HCT116 (cell line): Measurements from ENCODE around the gene BRMS1.

Source experiments
- CEBPB ChIP-seq: IDR thresholded peaks from 2 replicates; pipeline ENCODE4 v1.6.1; 2012; ENCODE audit warnings: low read depth
- EZH2 ChIP-seq: fragments of 200-600 bp; sonication (generic); IDR thresholded peaks from 2 replicates; pipeline ENCODE4 v1.6.1; 2017; ENCODE audit warnings: antibody characterized with exemption, mixed run types
- EZH2phosphoT487 ChIP-seq: fragments of 200-600 bp; IDR thresholded peaks from 2 replicates; pipeline ENCODE4 v1.6.1; 2018; ENCODE audit warnings: antibody characterized with exemption, borderline replicate concordance
- JUND ChIP-seq: IDR thresholded peaks from 2 replicates; pipeline ENCODE4 v1.6.1; 2012
- POLR2A ChIP-seq: IDR thresholded peaks from 2 replicates; pipeline ENCODE4 v1.7.0; 2011; ENCODE audit warnings: borderline replicate concordance; ENCODE audit not compliant: insufficient read depth, insufficient read length; ENCODE audit errors: extremely low read depth
- POLR2AphosphoS5 ChIP-seq: IDR thresholded peaks from 2 replicates; pipeline ENCODE4 v1.6.1; 2011; ENCODE audit warnings: mild to moderate bottlenecking, low read depth, low read length, moderate library complexity
- SRF ChIP-seq: IDR thresholded peaks from 2 replicates; pipeline ENCODE4 v1.6.1; 2012; ENCODE audit warnings: low read depth
- TF ChIP-seq, protein P1 (sequence below), 3 experiments: fragments of 200-600 bp in 1 of 3; sonication (generic) in 1 of 3; IDR thresholded peaks in 2 of 3; conservative IDR thresholded peaks in 1 of 3; 2 replicates each; pipeline ENCODE4 v1.5.1; 2012 to 2017; ENCODE audit warnings: low read depth in 2 of 3, low read length in 2 of 3, antibody characterized with exemption in 1 of 3, borderline replicate concordance in 1 of 3, control low read depth in 1 of 3, mild to moderate bottlenecking in 1 of 3, mixed read lengths in 1 of 3, mixed run types in 1 of 3, moderate library complexity in 1 of 3; ENCODE audit not compliant: insufficient read depth in 1 of 3
- TF ChIP-seq, protein P2 (sequence below): IDR thresholded peaks from 2 replicates; pipeline ENCODE4 v1.6.1; 2012
- TF ChIP-seq, protein P3 (sequence below): IDR thresholded peaks from 2 replicates; pipeline ENCODE4 v1.6.1; 2012

DNA sequence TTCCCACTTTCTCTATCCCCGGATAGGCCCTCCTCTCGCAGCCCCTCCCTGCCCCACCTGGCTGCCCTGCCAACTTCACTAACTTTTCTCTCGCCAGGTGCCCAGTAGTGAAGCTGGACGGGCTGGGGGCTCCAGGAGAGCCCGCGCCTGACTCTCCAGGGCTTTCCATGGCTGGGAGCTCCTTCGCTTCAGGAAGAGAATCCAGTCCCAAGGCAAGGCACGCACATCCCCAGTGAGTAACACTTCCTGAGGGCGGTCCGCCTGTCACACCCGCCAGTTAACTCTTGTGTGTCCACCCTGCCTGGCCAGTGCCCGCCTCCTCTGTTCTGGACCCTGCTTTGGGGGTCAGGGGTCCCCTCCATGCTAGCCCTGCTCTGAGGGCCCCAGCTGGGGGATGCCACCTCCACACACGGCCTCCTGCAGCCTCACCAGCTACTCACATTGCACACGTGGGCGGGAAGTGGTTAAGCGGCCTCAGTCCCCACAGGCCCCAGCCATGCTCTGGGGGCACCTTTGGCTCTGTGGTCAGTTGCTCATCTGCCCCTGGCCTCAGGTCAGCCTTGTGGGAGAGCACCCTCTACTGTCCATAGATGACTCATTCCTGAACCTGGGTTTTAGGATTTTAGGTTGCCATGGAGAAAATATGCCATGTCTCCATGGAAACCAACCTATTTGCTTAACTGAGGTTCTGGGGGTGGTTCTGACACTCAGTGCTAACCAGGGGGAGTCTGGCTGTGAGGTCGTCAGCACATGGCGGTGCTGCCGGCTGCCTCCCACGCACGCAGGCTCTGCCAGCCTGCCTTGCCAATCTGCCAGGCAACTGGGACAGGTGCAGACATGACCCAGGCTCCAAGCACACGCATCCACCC lies 8.4 kb downstream of the BRMS1 start, which contains the start of gene RIN1:
- TF ChIP-seq, protein P1, sequence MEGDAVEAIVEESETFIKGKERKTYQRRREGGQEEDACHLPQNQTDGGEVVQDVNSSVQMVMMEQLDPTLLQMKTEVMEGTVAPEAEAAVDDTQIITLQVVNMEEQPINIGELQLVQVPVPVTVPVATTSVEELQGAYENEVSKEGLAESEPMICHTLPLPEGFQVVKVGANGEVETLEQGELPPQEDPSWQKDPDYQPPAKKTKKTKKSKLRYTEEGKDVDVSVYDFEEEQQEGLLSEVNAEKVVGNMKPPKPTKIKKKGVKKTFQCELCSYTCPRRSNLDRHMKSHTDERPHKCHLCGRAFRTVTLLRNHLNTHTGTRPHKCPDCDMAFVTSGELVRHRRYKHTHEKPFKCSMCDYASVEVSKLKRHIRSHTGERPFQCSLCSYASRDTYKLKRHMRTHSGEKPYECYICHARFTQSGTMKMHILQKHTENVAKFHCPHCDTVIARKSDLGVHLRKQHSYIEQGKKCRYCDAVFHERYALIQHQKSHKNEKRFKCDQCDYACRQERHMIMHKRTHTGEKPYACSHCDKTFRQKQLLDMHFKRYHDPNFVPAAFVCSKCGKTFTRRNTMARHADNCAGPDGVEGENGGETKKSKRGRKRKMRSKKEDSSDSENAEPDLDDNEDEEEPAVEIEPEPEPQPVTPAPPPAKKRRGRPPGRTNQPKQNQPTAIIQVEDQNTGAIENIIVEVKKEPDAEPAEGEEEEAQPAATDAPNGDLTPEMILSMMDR (IDR thresholded peaks at IDR 0.05 in 2 of 3, conservative IDR thresholded peaks at IDR 0.05 in 1 of 3; ENCODE audit: borderline replicate concordance in 1 of 3, insufficient read depth in 1 of 3, low read depth in 2 of 3, low read length in 2 of 3): peak in 2 of 3 experiments; percentile 5 to 24; a peak in 2 of 6 replicates
- no peak for TF ChIP-seq EZH2
- peak; percentile 56 for TF ChIP-seq POLR2A
- TF ChIP-seq, protein P2, sequence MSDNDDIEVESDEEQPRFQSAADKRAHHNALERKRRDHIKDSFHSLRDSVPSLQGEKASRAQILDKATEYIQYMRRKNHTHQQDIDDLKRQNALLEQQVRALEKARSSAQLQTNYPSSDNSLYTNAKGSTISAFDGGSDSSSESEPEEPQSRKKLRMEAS: no peak
- TF ChIP-seq POLR2AphosphoS5: peak; percentile 83
- TF ChIP-seq, protein P3, sequence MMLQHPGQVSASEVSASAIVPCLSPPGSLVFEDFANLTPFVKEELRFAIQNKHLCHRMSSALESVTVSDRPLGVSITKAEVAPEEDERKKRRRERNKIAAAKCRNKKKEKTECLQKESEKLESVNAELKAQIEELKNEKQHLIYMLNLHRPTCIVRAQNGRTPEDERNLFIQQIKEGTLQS: no peak
- no peak for TF ChIP-seq EZH2phosphoT487
- no peak for TF ChIP-seq JUND
- no peak for TF ChIP-seq SRF
- TF ChIP-seq CEBPB: no peak
